ENCODE measurements around the gene DCBLD2. TPM values are rescaled to one million over a fixed set of nuclear protein-coding genes. Genes with fewer than 3 reads are reported as not detected.

DCBLD2 gene
- total RNA-seq, 1 donor = 370 TPM

- no peak for DNase-seq (ENCODE audit: low read depth)
- no peak overlapping the region for H3K4me3 ChIP-seq (ENCODE audit: low read depth, low read length)
- no peak for TF ChIP-seq CTCF (IDR thresholded peaks at IDR 0.05; ENCODE audit: insufficient read depth, low read length)
Measured at GRCh38 chr3:98765721-98766120, 135.8 kb downstream of the DCBLD2 start.

GRCh38 chr3:98764472-98764884 is 137.0 kb downstream of the DCBLD2 start:
- DNase-seq (ENCODE audit: low read depth) = no peak
- TF ChIP-seq CTCF (IDR thresholded peaks at IDR 0.05; ENCODE audit: insufficient read depth, low read length) = no peak

GRCh38 chr3:98763819-98764418 is 137.6 kb downstream of the DCBLD2 start:
- DNase-seq (ENCODE audit: low read depth) = no peak
- no peak for TF ChIP-seq CTCF (IDR thresholded peaks at IDR 0.05; ENCODE audit: insufficient read depth, low read length)
- no peak overlapping the region for H3K4me3 ChIP-seq (ENCODE audit: low read depth, low read length)

More at GRCh38 chr3:98764472-98764884, 137.0 kb downstream of the DCBLD2 start:
- no peak overlapping the region for H3K4me3 ChIP-seq (ENCODE audit: low read depth, low read length)

- no peak for TF ChIP-seq CTCF (IDR thresholded peaks at IDR 0.05; ENCODE audit: insufficient read depth, low read length)
- no peak within 1 kb of the TSS for H3K4me3 ChIP-seq (ENCODE audit: low read depth, low read length)
- peak; percentile 58 for DNase-seq (ENCODE audit: low read depth)
Measured at GRCh38 chr3:98763076-98763475, 138.4 kb downstream of the DCBLD2 start, which contains the start of gene ST3GAL6. Gene ST3GAL6, plus strand, starts transcription at chr3:98763340. Its CDS starts 5,101 bp downstream, at chr3:98768441.

GRCh38 chr3:98761643-98762229 is 139.8 kb downstream of the DCBLD2 start:
- TF ChIP-seq CTCF (IDR thresholded peaks at IDR 0.05; ENCODE audit: insufficient read depth, low read length) = no peak
- no peak overlapping the region for H3K4me3 ChIP-seq (ENCODE audit: low read depth, low read length)
- no peak for DNase-seq (ENCODE audit: low read depth)

- TF ChIP-seq CTCF (IDR thresholded peaks at IDR 0.05; ENCODE audit: insufficient read depth, low read length) = no peak
- DNase-seq (ENCODE audit: low read depth) = no peak
- no peak overlapping the region for H3K4me3 ChIP-seq (ENCODE audit: low read depth, low read length)
Measured at GRCh38 chr3:98759629-98760028, 141.9 kb downstream of the DCBLD2 start.

Data from fibroblast of the aortic adventitia (primary cell).